Measurements from ENCODE around the gene CLK3.

DNA sequence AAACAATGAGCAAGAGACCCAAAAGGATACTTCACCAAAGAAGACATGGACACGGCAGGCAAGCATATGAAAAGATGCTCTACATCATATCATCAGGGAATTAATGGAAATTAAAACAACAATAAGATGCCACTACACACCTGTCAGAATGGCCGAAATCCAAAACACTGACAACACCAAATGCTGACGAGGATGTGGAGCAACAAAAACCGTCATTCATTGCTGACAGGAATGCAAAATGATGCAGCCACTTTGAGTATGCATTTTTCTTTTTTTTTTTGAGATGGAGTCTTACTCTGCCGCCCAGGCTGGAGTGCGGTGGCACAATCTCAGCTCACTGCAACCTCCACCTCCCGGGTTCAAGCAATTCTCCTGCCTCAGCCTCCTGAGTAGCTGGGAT, 61.2 kb downstream of the CLK3 start:
- TF ChIP-seq YY1 (IDR thresholded peaks at IDR 0.05; ENCODE audit: insufficient read depth, insufficient read length) (no peak), SUZ12 (IDR thresholded peaks at IDR 0.05; ENCODE audit: extremely low read depth, insufficient read depth, insufficient read length) (no peak)

Measured in NT2/D1 (cell line).